D721Med (cell line): ENCODE data around the gene KCNJ9.
"Not testable (repeated sequence)": the region's sequence is repeated elsewhere in the genome, so short reads cannot be mapped to it uniquely, and the experiment has no call there.

Experiments
- DNase-seq: peaks from one replicate; pipeline ENCODE4 v3.0.0; 2011; ENCODE audit warnings: low spot score; ENCODE audit not compliant: insufficient read length
- FAIRE-seq: peaks from 2 replicates; lab custom pipeline; 2011; peaks lifted over from hg19 to GRCh38; lab: Jason Lieb, UNC
- TF ChIP-seq, protein P1 (sequence below): IDR thresholded peaks from 2 replicates; pipeline ENCODE4 v1.5.1; 2012; ENCODE audit warnings: mild to moderate bottlenecking, control low read depth; ENCODE audit not compliant: insufficient read depth; ENCODE audit errors: missing control alignments

The KCNJ9 gene

DNA sequence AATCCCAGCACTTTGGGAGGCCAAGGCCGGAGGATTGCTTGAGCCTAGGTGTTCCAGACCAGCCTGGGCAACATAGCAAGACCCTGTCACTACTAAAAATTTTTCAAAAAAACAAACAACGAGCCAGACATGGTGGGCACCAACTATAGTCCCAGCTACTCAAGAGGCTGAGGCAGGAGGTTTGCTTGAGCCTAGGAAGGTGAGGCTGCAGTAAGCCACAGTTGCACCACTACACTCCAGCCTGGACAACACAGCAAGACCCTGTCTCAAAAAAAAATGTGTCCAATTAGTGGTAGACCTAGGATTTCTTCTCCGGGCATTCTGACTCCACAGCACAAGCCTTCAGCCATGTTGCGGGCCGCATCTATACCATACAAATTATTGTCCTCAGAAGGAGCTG, 23.8 kb downstream of the KCNJ9 start:
- FAIRE-seq (no peak), DNase-seq (no peak)
- TF ChIP-seq, protein P1, sequence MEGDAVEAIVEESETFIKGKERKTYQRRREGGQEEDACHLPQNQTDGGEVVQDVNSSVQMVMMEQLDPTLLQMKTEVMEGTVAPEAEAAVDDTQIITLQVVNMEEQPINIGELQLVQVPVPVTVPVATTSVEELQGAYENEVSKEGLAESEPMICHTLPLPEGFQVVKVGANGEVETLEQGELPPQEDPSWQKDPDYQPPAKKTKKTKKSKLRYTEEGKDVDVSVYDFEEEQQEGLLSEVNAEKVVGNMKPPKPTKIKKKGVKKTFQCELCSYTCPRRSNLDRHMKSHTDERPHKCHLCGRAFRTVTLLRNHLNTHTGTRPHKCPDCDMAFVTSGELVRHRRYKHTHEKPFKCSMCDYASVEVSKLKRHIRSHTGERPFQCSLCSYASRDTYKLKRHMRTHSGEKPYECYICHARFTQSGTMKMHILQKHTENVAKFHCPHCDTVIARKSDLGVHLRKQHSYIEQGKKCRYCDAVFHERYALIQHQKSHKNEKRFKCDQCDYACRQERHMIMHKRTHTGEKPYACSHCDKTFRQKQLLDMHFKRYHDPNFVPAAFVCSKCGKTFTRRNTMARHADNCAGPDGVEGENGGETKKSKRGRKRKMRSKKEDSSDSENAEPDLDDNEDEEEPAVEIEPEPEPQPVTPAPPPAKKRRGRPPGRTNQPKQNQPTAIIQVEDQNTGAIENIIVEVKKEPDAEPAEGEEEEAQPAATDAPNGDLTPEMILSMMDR: no peak

DNA sequence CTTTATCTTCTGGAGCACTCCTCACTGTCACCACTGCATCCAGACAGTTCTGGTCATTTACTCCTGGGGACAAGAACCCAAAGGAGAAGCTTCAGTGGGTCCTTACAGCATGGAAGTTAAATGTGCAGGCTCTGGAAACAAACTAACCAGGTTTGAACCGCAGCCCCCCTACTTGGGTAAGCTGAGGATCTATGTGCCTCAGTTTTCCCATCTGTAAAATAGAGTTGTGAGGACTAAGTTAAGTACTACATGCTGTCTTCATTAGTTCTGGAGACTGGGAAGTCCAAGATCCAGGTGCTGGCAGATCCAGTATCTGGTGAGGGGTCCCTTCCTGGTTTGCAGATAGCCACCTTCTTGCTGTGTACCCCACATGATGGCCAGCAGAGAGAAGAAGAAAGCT, 26.2 kb downstream of the KCNJ9 start:
- no peak for DNase-seq
- FAIRE-seq: no peak
- TF ChIP-seq, protein P1: no peak

DNA sequence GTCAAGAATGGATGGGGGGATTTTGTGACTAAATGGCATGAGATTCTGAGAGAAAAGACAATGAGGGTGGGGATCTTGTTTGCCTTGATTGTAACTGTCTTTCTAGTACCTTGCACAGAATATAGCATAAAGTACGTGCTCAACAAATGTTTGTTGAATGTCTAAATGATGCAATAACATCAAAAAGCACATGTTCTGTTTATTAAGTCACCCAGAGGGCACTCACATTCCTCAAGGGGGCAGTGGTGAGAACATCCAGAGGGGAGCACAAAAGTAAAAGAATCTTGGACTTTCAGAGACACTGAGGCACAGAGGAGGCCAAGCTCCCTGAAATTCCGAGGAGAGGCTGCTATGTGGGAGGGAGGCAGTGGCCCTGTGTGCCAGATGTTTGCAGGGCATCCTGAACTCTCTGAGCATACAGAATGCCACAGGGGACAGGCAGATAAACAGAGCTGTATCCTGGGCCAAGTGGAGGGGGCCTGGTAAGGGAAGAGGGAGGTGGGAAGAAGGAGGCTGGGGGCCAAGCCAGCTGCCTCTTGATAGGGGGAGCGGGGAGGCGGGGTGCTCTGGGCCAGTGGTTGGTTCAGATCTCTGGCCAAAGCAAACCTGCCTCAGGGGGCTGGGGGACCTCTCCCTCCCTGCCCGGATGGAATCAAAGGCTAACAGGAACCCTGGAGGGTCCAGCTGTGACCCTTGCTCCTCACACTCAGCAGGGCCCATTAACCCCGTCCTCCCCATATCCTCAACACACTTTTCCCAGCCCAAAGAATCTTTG, 27.7 kb downstream of the KCNJ9 start:
- TF ChIP-seq, protein P1: peak; percentile 41
- DNase-seq: no peak
- peak; percentile 56 for FAIRE-seq

DNA sequence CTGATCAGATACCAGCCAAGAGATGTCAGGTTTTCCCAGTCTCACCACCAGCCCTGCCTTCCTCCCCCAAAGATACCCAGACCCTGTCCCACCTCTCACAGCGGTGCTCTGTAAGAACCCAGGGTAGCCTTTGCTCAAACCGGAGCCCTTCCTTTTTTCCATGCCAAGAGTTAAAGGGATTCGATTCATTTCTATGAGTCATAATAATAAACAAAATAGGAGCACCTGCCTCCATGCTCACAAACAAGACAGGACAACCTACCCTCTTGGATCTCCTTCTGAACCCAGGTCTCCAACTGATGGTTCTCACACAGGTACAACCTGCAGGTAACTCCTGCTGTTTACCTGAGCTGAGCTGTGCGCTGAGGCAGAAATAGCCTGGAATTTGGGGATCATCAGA, 28.3 kb downstream of the KCNJ9 start:
- DNase-seq (no peak), FAIRE-seq (no peak)
- TF ChIP-seq, protein P1: no peak

DNA sequence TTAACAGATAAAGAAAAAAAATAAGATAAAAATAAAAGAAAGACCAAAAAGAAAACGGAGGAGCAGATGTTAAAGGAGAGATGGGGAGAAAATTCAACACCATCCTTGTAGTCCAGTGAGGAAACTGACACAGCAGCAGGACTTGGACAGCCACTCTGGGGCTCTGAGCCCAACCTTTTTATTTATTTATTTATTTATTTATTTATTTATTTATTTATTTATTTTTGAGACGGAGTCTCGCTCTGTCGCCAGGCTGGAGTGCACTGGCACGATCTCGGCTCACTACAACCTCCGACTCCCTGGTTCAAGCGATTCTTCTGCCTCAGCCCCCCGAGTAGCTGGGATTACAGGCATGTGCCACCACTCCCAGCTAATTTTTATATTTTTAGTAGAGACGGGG, 30.1 kb downstream of the KCNJ9 start:
- DNase-seq, FAIRE-seq: not testable (repeated sequence)

DNA sequence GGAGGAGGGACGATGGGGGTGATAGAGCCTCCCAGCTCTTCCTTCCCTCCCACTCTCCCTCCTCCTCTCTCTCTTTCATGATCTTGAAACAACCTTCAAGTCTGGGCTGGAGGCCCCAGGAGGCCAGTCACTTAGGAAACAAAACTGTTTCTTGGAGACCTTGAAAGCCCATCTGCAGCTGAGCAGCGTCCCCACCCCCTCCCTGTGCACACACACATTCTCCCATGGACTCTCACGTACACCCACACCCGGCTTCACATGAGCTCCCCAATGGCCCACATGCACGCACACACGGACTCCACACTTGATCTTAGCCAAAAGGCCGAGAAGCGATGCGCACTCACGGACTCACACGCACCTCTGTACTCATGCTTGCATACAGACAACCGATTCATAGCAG, 31.0 kb downstream of the KCNJ9 start:
- FAIRE-seq: no peak

DNA sequence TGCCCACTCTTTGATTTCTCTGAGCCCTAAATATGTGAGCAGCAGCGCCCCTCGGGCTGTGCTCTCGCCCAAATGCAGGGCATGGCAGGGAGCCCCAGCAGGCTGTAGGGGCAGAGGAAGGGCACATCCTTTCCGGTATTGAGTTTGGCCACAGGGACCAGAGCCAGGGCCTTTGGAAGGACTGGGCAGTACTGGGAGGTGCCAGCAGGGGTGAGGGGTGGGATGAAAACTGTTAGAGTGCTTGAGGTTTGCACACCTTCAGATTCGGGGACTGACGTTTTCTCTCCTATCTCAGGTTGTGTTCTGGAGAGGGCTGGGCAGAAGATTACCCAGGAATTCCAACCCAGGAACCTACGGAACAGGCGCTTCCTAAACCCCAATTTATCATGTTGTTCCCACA, 32.1 kb downstream of the KCNJ9 start:
- FAIRE-seq: no peak
- no peak for DNase-seq
- TF ChIP-seq, protein P1: no peak

More for the DNA sequence above, 31.0 kb downstream of the KCNJ9 start:
- no peak for DNase-seq
- TF ChIP-seq, protein P1: no peak
